Measurements from ENCODE around the gene NOL9. TPM values are rescaled to one million over a fixed set of nuclear protein-coding genes. Genes with fewer than 3 reads are reported as not detected.

NOL9 gene
- polyA plus RNA-seq, 1 of the 3 experiments (the other 2 are of a cell fraction) = 7.1 TPM

GRCh38 chr1:6508816-6509189 lies 45.5 kb downstream of the NOL9 start:
- no peaks in the 10 kb centered on the region for H3F3A ChIP-seq (replicated peaks; ENCODE audit: insufficient read depth)
- H3K9ac ChIP-seq = no peak overlapping the region
- H3K4me3 ChIP-seq (ENCODE audit: low read depth in 2 of 2, low read length in 1 of 2) = no peak overlapping the region
- H3K9me2 ChIP-seq = no peaks in the 10 kb centered on the region
- no peaks in the 10 kb centered on the region for H3K79me2 ChIP-seq (ENCODE audit: insufficient read depth)
- DNase-seq = peak; percentile 17
- ChIA-PET POLR2A (interaction anchor here (1.0 to 1.2 kb wide), 3 partner anchors 8 to 10 kb away, joined by 3 to 5 read pairs (median 4); no protein-coding TSS in a partner anchor), CTCF (interaction anchor here (1.0 to 17.4 kb wide), 4 partner anchors 15 to 25 kb away, joined by 3 to 211 read pairs (median 4); partner anchors contain the start of gene PLEKHG5)
- H3K4me1 ChIP-seq (ENCODE audit: control insufficient read depth in 1 of 2, insufficient read depth in 2 of 2, low read depth in 1 of 2, low read length in 1 of 2) = peaks cover 0 to 96% of the 10 kb centered on the region in 2 experiments; a peak in 2 of 4 replicates
- no peak overlapping the region for H3K4me2 ChIP-seq
- H3K27me3 ChIP-seq (ENCODE audit: insufficient read depth) = no peaks in the 10 kb centered on the region
- H3K36me3 ChIP-seq (replicated peaks in 1 of 2; ENCODE audit: control insufficient read depth in 1 of 2, insufficient read depth in 2 of 2, low read length in 1 of 2) = no peaks in the 10 kb centered on the region
- no peaks in the 10 kb centered on the region for H4K20me1 ChIP-seq (ENCODE audit: insufficient read depth)
- peak overlapping the region in 1 of 2 experiments; percentile 93; a peak in 2 of 4 replicates for H3K27ac ChIP-seq (ENCODE audit: low read depth in 2 of 2, low read length in 1 of 2)
- H2AFZ ChIP-seq (ENCODE audit: low read depth) = no peak overlapping the region
- no peaks in the 10 kb centered on the region for H3K9me3 ChIP-seq
- TF ChIP-seq CTCF (IDR thresholded peaks at IDR 0.05) = no peak
- no peak for TF ChIP-seq TCF12 (IDR thresholded peaks at IDR 0.05)
- TF ChIP-seq, protein P1, sequence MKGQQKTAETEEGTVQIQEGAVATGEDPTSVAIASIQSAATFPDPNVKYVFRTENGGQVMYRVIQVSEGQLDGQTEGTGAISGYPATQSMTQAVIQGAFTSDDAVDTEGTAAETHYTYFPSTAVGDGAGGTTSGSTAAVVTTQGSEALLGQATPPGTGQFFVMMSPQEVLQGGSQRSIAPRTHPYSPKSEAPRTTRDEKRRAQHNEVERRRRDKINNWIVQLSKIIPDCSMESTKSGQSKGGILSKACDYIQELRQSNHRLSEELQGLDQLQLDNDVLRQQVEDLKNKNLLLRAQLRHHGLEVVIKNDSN (IDR thresholded peaks at IDR 0.05; ENCODE audit: borderline replicate concordance, low read depth) = no peak
- TF ChIP-seq SIN3A (IDR thresholded peaks at IDR 0.05; ENCODE audit: borderline replicate concordance, low read depth, low read length) = no peak
- no peak for TF ChIP-seq EP300 (IDR thresholded peaks at IDR 0.05; ENCODE audit: borderline replicate concordance in 1 of 2, low read depth in 1 of 2, low read length in 1 of 2)
- no peak for TF ChIP-seq SMC3 (IDR thresholded peaks at IDR 0.05; ENCODE audit: low read depth, low read length)
- no peak for TF ChIP-seq RAD21 (IDR thresholded peaks at IDR 0.05; ENCODE audit: low read length)
- no peak for TF ChIP-seq REST (IDR thresholded peaks at IDR 0.05; ENCODE audit: low read depth, low read length)
- TF ChIP-seq, protein P2, sequence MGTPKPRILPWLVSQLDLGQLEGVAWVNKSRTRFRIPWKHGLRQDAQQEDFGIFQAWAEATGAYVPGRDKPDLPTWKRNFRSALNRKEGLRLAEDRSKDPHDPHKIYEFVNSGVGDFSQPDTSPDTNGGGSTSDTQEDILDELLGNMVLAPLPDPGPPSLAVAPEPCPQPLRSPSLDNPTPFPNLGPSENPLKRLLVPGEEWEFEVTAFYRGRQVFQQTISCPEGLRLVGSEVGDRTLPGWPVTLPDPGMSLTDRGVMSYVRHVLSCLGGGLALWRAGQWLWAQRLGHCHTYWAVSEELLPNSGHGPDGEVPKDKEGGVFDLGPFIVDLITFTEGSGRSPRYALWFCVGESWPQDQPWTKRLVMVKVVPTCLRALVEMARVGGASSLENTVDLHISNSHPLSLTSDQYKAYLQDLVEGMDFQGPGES (IDR thresholded peaks at IDR 0.05; ENCODE audit: low read depth, low read length) = no peak
- no peak for TF ChIP-seq GATA2 (CRISPR knock-in tag; IDR thresholded peaks at IDR 0.05)
- TF ChIP-seq MAX (IDR thresholded peaks at IDR 0.05; ENCODE audit: low read depth) = no peak
- TF ChIP-seq FOSL2 (IDR thresholded peaks at IDR 0.05; ENCODE audit: borderline replicate concordance, low read depth) = no peak
- TF ChIP-seq FOXM1 (IDR thresholded peaks at IDR 0.05; ENCODE audit: low read depth) = no peak
- TF ChIP-seq FOXJ3 (CRISPR knock-in tag; IDR thresholded peaks at IDR 0.05) = no peak
- WGBS (ENCODE audit: low lambda C conversion rate) = no CpG with 5 or more reads among the region's 11 CpGs
